CD4-positive, alpha-beta T cell (primary cell): ENCODE measurements around the gene ADAT3. TPM values are rescaled to one million over a fixed set of nuclear protein-coding genes. Genes with fewer than 3 reads are reported as not detected.
"Not testable (repeated sequence)": the region's sequence is repeated elsewhere in the genome, so short reads cannot be mapped to it uniquely, and the experiment has no call there.

Experiments used
- ATAC-seq: fragments of 200-7000 bp; cut with Tn5 transposase; one replicate; pipeline ENCODE4 v1.10.0; 2022; ENCODE audit warnings: mild to moderate bottlenecking; ENCODE audit not compliant: poor library complexity
- CTCF ChIA-PET: fragments of 350-600 bp; sonication (Branson Sonifier 250); formaldehyde crosslinking; loops from one replicate; lab custom pipeline; 2021; ENCODE audit warnings: antibody characterized with exemption, inconsistent platforms; lab: Charles Lee
- POLR2A ChIA-PET: fragments of 350-600 bp; sonication (Branson Sonifier 250); formaldehyde crosslinking; loops from one replicate; lab custom pipeline; 2021; ENCODE audit warnings: antibody characterized with exemption, inconsistent platforms; lab: Charles Lee
- DNase-seq, 14 experiments: peaks; one replicate each; pipeline ENCODE4 v3.0.0-alpha.2; 2013 to 2020; ENCODE audit warnings: mixed read lengths in 2 of 14
- H3K27ac ChIP-seq, 2 donors: one replicate each; pipeline versions ENCODE4 v1.5.1 to v1.7.0; 2013; ENCODE audit warnings: low read length in 2 of 2, low read depth in 1 of 2, mild to moderate bottlenecking in 1 of 2
- H3K27me3 ChIP-seq, 2 experiments: 1 replicate in 1 of 2; 2 replicates in 1 of 2; pipeline versions ENCODE4 v1.6.1 to v1.7.0; 2013; ENCODE audit warnings: low read length in 2 of 2, control low read depth in 1 of 2, mild to moderate bottlenecking in 1 of 2, moderate library complexity in 1 of 2; ENCODE audit not compliant: insufficient read depth in 2 of 2, control insufficient read depth in 1 of 2
- H3K36me3 ChIP-seq: one replicate; pipeline ENCODE4 v1.6.1; 2013; ENCODE audit warnings: low read length, control low read depth; ENCODE audit not compliant: insufficient read depth
- H3K4me1 ChIP-seq: one replicate; pipeline ENCODE4 v1.6.1; 2013; ENCODE audit warnings: low read length, control low read depth; ENCODE audit not compliant: insufficient read depth
- H3K4me3 ChIP-seq: one replicate; pipeline ENCODE4 v1.5.1; 2013; ENCODE audit warnings: mild to moderate bottlenecking, low read length, moderate library complexity
- H3K9me3 ChIP-seq, 2 experiments: 1 replicate in 1 of 2; 2 replicates in 1 of 2; pipeline versions ENCODE4 v1.6.1 to v1.7.0; 2013; ENCODE audit warnings: low read length in 2 of 2, mild to moderate bottlenecking in 2 of 2, control low read depth in 1 of 2, moderate library complexity in 1 of 2; ENCODE audit not compliant: control insufficient read depth in 1 of 2, insufficient read depth in 1 of 2
- H3K27ac Mint-ChIP-seq: one replicate; pipeline ENCODE4 v1.8.0; 2020; ENCODE audit warnings: mixed read lengths
- H3K27me3 Mint-ChIP-seq: one replicate; pipeline ENCODE4 v1.8.0; 2021; ENCODE audit warnings: mixed read lengths
- H3K36me3 Mint-ChIP-seq: one replicate; pipeline ENCODE4 v1.8.0; 2021; ENCODE audit warnings: low read depth, mixed read lengths
- H3K4me1 Mint-ChIP-seq: one replicate; pipeline ENCODE4 v1.8.0; 2021; ENCODE audit warnings: low read depth, mixed read lengths
- H3K4me3 Mint-ChIP-seq: one replicate; pipeline ENCODE4 v1.8.0; 2020; ENCODE audit warnings: mild to moderate bottlenecking, mixed read lengths
- H3K9me3 Mint-ChIP-seq: one replicate; pipeline ENCODE4 v1.8.0; 2020; ENCODE audit warnings: mixed read lengths
- CTCF ChIP-seq: fragments of 200-600 bp; IDR thresholded peaks from one replicate; pipeline ENCODE4 v1.8.0; 2022; ENCODE audit warnings: antibody characterized with exemption, mild to moderate bottlenecking
- intact Hi-C, 2 experiments: fragments of 100-400 bp; cut with DNase I in 1 of 2; cut with micrococcal nuclease in 1 of 2; formaldehyde crosslinking; loops; one replicate each; pipeline versions ENCODE4 v1.15.1 to v1.9.0; 2023 to 2025; cut with DNase I, micrococcal nuclease
- total RNA-seq, 174 experiments: library from RNA in 2 of 174; stranded (reverse) in 2 of 174; gene quantifications; one replicate each; pipeline ENCODE4 v1.2.3 and lab custom pipeline; 2021 to 2026

ADAT3 gene
- total RNA-seq, 2 experiments from 2014 or later, result 7.9 to 8.2 TPM

- Histone ChIP-seq H3K36me3 (peaks cover 27% of the 10 kb centered on the region), H3K4me1 (peaks cover 50% of the 10 kb centered on the region)
- H3K27me3 ChIP-seq, H3K27ac ChIP-seq, H3K27me3 Mint-ChIP-seq, ATAC-seq, intact Hi-C loops, DNase-seq, H3K9me3 Mint-ChIP-seq, H3K27ac Mint-ChIP-seq, H3K9me3 ChIP-seq, H3K4me3 Mint-ChIP-seq, H3K4me3 ChIP-seq: not testable (repeated sequence)
- H3K36me3 Mint-ChIP-seq, result peaks cover 35% of the 10 kb centered on the region
- POLR2A ChIA-PET, result interaction anchor here (1.2 to 3.4 kb wide), 6 partner anchors 7 to 27 kb away, joined by 5 to 41 read pairs (median 8); partner anchors contain the start of gene ABHD17A
- peaks cover 24% of the 10 kb centered on the region for H3K4me1 Mint-ChIP-seq
- CTCF ChIA-PET, result interaction anchor here (1.6 to 1.7 kb wide), 2 partner anchors 20 to 28 kb away, joined by 4 to 5 read pairs; no protein-coding TSS in a partner anchor
Observed at GRCh38 chr19:1877280-1877660, 27.9 kb upstream of the ADAT3 start.

GRCh38 chr19:1878583-1878982 lies 26.6 kb upstream of the ADAT3 start:
- H3K9me3 Mint-ChIP-seq, H3K27ac Mint-ChIP-seq, POLR2A ChIA-PET, H3K27me3 Mint-ChIP-seq, H3K27ac ChIP-seq, intact Hi-C loops, H3K27me3 ChIP-seq, H3K4me3 ChIP-seq, H3K9me3 ChIP-seq, ATAC-seq, DNase-seq, CTCF ChIA-PET: not testable (repeated sequence)
- Mint-ChIP-seq H3K36me3 (peaks cover 43% of the 10 kb centered on the region), H3K4me1 (peaks cover 38% of the 10 kb centered on the region), H3K4me3 (peak overlapping the region; percentile 38)
- Histone ChIP-seq H3K36me3 (peaks cover 14% of the 10 kb centered on the region), H3K4me1 (peaks cover 50% of the 10 kb centered on the region)

- peaks cover 51% of the 10 kb centered on the region for H3K4me1 ChIP-seq
- H3K4me3 ChIP-seq, POLR2A ChIA-PET, H3K27me3 Mint-ChIP-seq, DNase-seq, H3K9me3 ChIP-seq, H3K27me3 ChIP-seq, H3K9me3 Mint-ChIP-seq, ATAC-seq, CTCF ChIA-PET: not testable (repeated sequence)
- peaks cover 44% of the 10 kb centered on the region for H3K36me3 Mint-ChIP-seq
- H3K4me1 Mint-ChIP-seq, result peaks cover 37% of the 10 kb centered on the region
- H3K27ac Mint-ChIP-seq, result peak overlapping the region; percentile 62
- H3K27ac ChIP-seq, result peak overlapping the region in 1 of 2 donors; percentile 59
- H3K36me3 ChIP-seq, result peaks cover 12% of the 10 kb centered on the region
- intact Hi-C loops, result loop anchor here in 1 of 2 experiments (5.0 kb wide), 1 partner anchor 207 kb away; no protein-coding TSS in a partner anchor
- peak overlapping the region; percentile 42 for H3K4me3 Mint-ChIP-seq
Observed at GRCh38 chr19:1879982-1880381, 25.2 kb upstream of the ADAT3 start.

- Histone ChIP-seq H3K9me3 (no peaks in the 10 kb centered on the region), H3K27me3 (no peaks in the 10 kb centered on the region), H3K36me3 (peaks cover 12% of the 10 kb centered on the region), H3K27ac (peak overlapping the region in 1 of 2 donors; percentile 59), H3K4me3 (no peak overlapping the region), H3K4me1 (peaks cover 54% of the 10 kb centered on the region)
- no peak for ATAC-seq
- POLR2A ChIA-PET, result no interaction called here
- H3K9me3 Mint-ChIP-seq, result no peaks in the 10 kb centered on the region
- peak overlapping the region; percentile 62 for H3K27ac Mint-ChIP-seq
- no peak for TF ChIP-seq CTCF
- H3K4me1 Mint-ChIP-seq, result peaks cover 42% of the 10 kb centered on the region
- peak in 1 of 14 experiments; percentile 29 for DNase-seq
- H3K27me3 Mint-ChIP-seq, result no peaks in the 10 kb centered on the region
- CTCF ChIA-PET, result no interaction called here
- peak overlapping the region; percentile 54 for H3K4me3 Mint-ChIP-seq
- H3K36me3 Mint-ChIP-seq, result peaks cover 41% of the 10 kb centered on the region
- intact Hi-C loops, result loop anchor here in 1 of 2 experiments (5.0 kb wide), 1 partner anchor 206 kb away; no protein-coding TSS in a partner anchor
Observed at GRCh38 chr19:1880611-1881392, 24.4 kb upstream of the ADAT3 start.

GRCh38 chr19:1881393-1882088 lies 23.7 kb upstream of the ADAT3 start:
- DNase-seq, H3K27me3 Mint-ChIP-seq, H3K9me3 Mint-ChIP-seq, H3K27me3 ChIP-seq, ATAC-seq, CTCF ChIA-PET, H3K9me3 ChIP-seq: not testable (repeated sequence)
- H3K27ac Mint-ChIP-seq, result peak overlapping the region; percentile 100
- H3K4me3 Mint-ChIP-seq, result peak overlapping the region; percentile 99
- intact Hi-C loops, result loop anchor here (1.0 to 5.0 kb wide), 3 partner anchors 7 to 206 kb away; no protein-coding TSS in a partner anchor
- Histone ChIP-seq H3K27ac (peak overlapping the region; percentile 90 to 94), H3K4me1 (peaks cover 51% of the 10 kb centered on the region), H3K4me3 (peak overlapping the region; percentile 100), H3K36me3 (peaks cover 12% of the 10 kb centered on the region)
- H3K36me3 Mint-ChIP-seq, result peaks cover 34% of the 10 kb centered on the region
- POLR2A ChIA-PET, result interaction anchor here (1.0 to 1.5 kb wide), 2 partner anchors 15 to 16 kb away, joined by 3 to 8 read pairs; no protein-coding TSS in a partner anchor
- peaks cover 37% of the 10 kb centered on the region for H3K4me1 Mint-ChIP-seq
